IgD-negative memory B cell (primary cell): ENCODE data around the gene MET. TPM values are rescaled to one million over a fixed set of nuclear protein-coding genes. Genes with fewer than 3 reads are reported as not detected.

Source experiments
- H3K27ac Mint-ChIP-seq, 3 donors: one replicate each; pipeline ENCODE4 v1.8.0; 2020 to 2022; ENCODE audit warnings: mild to moderate bottlenecking in 3 of 3, mixed read lengths in 3 of 3, moderate library complexity in 1 of 3
- H3K27me3 Mint-ChIP-seq: one replicate; pipeline ENCODE4 v1.8.0; 2021; ENCODE audit warnings: mixed read lengths
- H3K36me3 Mint-ChIP-seq: one replicate; pipeline ENCODE4 v1.8.0; 2020; ENCODE audit warnings: mild to moderate bottlenecking, mixed read lengths
- H3K4me1 Mint-ChIP-seq, 3 donors: one replicate each; pipeline ENCODE4 v1.8.0; 2020 to 2022; ENCODE audit warnings: mixed read lengths in 3 of 3, mild to moderate bottlenecking in 1 of 3
- H3K4me3 Mint-ChIP-seq, 4 donors: one replicate each; pipeline ENCODE4 v1.8.0; 2020 to 2022; ENCODE audit warnings: mild to moderate bottlenecking in 4 of 4, mixed read lengths in 4 of 4, moderate library complexity in 3 of 4
- H3K9me3 Mint-ChIP-seq, 3 donors: one replicate each; pipeline ENCODE4 v1.8.0; 2020 to 2021; ENCODE audit warnings: mixed read lengths in 3 of 3, mild to moderate bottlenecking in 1 of 3
- polyA plus RNA-seq: library from polyadenylated mRNA; unstranded; fragments of 300-500 nt; fragmentation: Illumina TruSeq; gene quantifications from one replicate; pipeline ENCODE4 v1.2.3, GENCODE V29; 2021

The MET gene
- polyA plus RNA-seq, 1 donor from 2014 or later: not detected

DNA sequence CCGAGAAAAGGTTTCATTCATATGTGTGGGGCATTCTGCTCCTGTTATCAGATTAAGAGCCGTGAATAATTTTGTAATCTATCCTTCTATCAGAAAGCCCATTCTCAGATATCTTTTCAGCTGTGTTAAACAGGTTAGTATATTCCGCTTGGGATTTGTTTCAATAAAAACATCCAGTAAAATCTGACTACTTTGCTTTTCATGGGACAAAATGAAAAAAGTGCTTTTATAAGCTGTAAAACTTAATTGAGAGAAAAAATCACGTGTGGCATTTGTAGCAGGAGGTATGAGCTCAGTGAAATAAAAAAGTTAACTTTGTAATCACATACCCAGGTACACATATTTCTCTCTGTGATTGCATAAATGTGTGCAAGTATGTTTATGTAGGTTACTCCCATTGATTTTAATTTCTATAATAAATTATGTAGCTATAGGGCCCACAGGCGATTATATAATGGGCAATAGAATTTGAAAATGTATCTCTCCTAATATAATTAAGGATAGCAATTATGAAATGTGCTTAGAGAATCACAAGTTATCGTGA lies 3.9 kb downstream of the MET start:
- H3K36me3 Mint-ChIP-seq: no peaks in the 10 kb centered on the region
- H3K9me3 Mint-ChIP-seq: no peaks in the 10 kb centered on the region
- no peak overlapping the region for H3K27ac Mint-ChIP-seq
- peaks cover 43% of the 10 kb centered on the region for H3K27me3 Mint-ChIP-seq
- peaks cover 0 to 20% (median 2%) of the 10 kb centered on the region in 3 donors for H3K4me1 Mint-ChIP-seq
- H3K4me3 Mint-ChIP-seq: no peak overlapping the region

DNA sequence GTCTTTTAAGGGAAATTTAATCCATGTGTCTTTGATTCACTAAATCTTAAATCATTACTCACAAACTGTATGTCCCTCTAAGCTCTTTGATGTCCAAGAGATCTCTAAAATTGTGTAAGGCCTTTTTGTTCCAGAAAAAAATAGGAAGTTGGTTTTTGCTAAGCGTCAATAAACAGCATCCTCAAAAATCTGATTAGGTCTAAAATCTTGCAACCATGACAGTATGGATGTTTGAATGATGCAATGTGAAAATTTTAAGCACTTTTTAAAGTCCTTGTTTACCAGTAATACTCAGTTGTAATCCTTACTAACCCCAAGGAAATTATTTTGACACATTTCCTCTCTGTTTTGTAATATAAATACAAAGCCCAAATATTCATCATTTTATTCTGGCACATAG lies 6.8 kb downstream of the MET start:
- Mint-ChIP-seq H3K27me3 (peaks cover 38% of the 10 kb centered on the region), H3K36me3 (peaks cover 2% of the 10 kb centered on the region), H3K9me3 (no peaks in the 10 kb centered on the region), H3K4me1 (peaks cover 4 to 19% (median 5%) of the 10 kb centered on the region in 3 donors), H3K4me3 (no peak overlapping the region), H3K27ac (no peak overlapping the region)

DNA sequence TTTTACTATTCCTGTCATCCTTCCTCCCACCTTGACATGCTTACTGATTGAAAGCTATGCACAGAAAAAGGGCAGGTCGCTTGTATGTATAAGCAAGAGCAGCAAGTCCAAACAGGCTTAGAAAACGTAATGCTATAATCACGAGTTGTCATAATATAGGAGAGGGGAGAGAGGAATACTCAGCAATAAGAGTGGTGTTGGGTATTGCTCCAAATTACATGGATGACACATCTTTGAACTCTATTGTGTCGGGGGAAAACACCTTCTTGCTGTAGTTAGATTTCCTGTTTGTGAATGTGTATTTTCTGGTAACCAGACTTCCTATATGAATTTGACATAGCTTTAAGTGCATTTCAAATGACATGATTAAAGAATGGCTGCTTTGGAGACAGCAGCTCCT lies 7.5 kb downstream of the MET start:
- H3K27ac Mint-ChIP-seq: no peak overlapping the region
- H3K4me3 Mint-ChIP-seq: no peak overlapping the region
- no peaks in the 10 kb centered on the region for H3K9me3 Mint-ChIP-seq
- peaks cover 7 to 23% (median 7%) of the 10 kb centered on the region in 3 donors for H3K4me1 Mint-ChIP-seq
- peaks cover 2% of the 10 kb centered on the region for H3K36me3 Mint-ChIP-seq
- H3K27me3 Mint-ChIP-seq: peaks cover 44% of the 10 kb centered on the region

DNA sequence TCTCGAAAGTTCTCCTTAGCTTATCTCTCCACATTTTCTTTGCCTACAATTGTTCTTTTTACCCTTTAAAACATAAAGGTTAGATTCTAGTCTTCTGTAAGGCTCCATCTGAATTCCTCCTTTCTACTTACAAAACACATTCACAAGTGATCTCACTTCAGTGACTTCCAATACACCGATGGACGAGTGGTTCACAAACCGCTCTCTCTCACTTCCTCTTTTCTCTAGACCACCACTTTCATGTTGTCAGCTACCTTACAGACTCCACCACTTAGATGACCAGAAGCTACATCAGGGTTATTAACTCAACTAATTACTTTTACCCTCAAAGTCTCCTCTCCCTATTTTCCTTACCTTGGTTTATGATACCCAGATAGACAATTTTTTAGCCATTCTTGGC lies 11.8 kb downstream of the MET start:
- H3K4me3 Mint-ChIP-seq: peak overlapping the region in 2 of 4 donors; percentile 0 to 12
- H3K36me3 Mint-ChIP-seq: peaks cover 2% of the 10 kb centered on the region
- peak overlapping the region in 1 of 3 donors; percentile 5 for H3K27ac Mint-ChIP-seq
- no peaks in the 10 kb centered on the region for H3K9me3 Mint-ChIP-seq
- peaks cover 7 to 18% (median 7%) of the 10 kb centered on the region in 3 donors for H3K4me1 Mint-ChIP-seq
- H3K27me3 Mint-ChIP-seq: peaks cover 68% of the 10 kb centered on the region

DNA sequence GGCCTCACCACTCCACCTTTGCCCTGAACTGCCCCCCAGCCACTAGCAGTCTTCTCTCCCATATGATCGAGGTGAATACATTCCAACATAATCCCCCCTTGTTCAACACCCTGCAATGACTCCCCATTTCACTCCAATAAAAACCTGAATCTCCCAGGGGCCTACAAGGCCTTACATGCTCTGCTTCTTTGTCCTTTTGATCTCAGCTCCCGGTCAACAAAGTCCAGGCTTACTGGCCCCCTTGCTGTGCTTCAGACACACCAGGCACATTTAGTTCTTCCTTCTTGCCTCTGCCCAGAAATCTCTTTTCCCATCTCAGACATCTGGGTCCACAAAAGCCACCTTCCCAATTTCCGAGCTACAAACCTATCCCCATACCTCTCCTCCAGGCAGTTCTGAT lies 14.0 kb downstream of the MET start:
- Mint-ChIP-seq H3K36me3 (peaks cover 2% of the 10 kb centered on the region), H3K27ac (no peak overlapping the region), H3K4me1 (peaks cover 9 to 16% (median 11%) of the 10 kb centered on the region in 3 donors), H3K9me3 (no peaks in the 10 kb centered on the region), H3K4me3 (no peak overlapping the region), H3K27me3 (peaks cover 66% of the 10 kb centered on the region)

DNA sequence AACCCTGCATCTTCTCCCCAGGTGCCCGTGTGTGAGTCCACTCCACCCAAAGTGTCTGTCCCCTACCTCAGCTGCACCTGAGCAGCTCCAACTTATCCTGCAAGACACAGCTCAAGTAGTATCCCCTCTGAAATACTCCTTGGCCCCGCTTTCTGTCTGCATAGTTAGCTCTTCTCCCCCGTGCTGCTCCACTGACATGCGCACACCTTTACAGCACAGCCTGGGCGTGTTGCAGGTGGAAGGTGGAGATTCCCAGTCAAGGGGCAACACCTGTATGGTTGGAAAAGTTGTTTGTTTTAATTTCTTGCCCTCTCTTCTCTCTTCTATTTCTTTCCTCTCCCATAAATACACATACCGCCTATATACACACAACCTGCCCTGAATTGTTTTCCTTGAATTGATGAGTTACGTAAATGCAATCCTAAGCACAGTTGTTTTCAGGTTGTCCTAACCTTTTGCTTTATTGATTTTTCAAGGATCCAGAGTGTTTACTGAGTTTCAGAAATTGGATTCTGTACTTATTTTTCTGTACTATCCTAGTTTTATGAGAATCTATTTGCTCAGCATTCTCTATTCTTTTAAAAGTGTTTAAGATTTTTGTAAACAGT lies 14.9 kb downstream of the MET start:
- Mint-ChIP-seq H3K9me3 (no peaks in the 10 kb centered on the region), H3K27me3 (peaks cover 63% of the 10 kb centered on the region), H3K27ac (no peak overlapping the region), H3K4me3 (no peak overlapping the region), H3K36me3 (peaks cover 2% of the 10 kb centered on the region), H3K4me1 (peaks cover 9 to 18% (median 11%) of the 10 kb centered on the region in 3 donors)

DNA sequence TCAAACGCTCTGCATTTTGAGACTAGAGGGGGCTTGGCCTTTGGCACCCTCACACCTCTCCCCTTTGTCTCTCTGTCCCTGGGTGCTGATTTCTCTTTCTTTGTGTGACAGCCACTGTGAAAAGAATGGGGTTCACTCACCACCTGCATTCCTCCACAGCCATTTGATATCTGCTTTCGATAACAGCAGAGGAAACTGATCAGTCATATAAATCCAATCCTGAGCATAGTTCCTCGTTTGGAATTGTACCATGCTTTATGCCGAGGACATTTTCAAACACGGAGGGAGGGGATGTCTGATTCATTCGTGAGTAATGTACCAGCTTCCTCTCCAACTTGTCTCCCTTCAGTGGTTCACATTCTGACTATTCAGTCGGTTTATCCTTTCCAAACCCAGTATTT lies 15.8 kb downstream of the MET start:
- Mint-ChIP-seq H3K36me3 (peaks cover 2% of the 10 kb centered on the region), H3K27me3 (peaks cover 63% of the 10 kb centered on the region), H3K4me1 (peaks cover 11 to 22% (median 19%) of the 10 kb centered on the region in 3 donors), H3K27ac (no peak overlapping the region), H3K4me3 (no peak overlapping the region), H3K9me3 (no peaks in the 10 kb centered on the region)

DNA sequence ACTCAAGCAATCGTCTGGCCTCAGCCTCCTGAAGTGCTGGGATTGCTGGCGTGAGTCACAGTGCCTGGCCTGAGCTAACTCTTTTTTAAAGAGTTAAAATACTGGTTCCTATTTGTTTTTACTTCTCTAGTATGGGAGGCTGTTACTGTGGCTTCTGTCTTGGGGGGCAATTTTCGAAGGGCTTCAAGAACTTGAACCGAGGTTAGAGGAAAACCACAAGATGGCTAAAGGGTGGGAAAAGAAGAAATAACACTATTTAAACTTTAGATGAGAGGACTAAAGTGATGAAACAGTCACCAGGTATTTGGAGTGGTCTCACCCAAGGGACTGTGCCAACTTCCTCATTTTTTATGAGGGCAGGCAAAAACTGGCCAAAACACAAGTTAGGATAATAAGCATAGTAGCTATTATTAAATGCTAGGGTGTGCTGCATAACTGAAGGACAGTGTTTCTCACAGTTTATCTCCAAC lies 17.8 kb downstream of the MET start:
- Mint-ChIP-seq H3K27ac (no peak overlapping the region), H3K4me3 (peak overlapping the region in 1 of 4 donors; percentile 41), H3K4me1 (peaks cover 11 to 18% (median 16%) of the 10 kb centered on the region in 3 donors), H3K27me3 (peaks cover 52% of the 10 kb centered on the region), H3K36me3 (no peaks in the 10 kb centered on the region), H3K9me3 (no peaks in the 10 kb centered on the region)

DNA sequence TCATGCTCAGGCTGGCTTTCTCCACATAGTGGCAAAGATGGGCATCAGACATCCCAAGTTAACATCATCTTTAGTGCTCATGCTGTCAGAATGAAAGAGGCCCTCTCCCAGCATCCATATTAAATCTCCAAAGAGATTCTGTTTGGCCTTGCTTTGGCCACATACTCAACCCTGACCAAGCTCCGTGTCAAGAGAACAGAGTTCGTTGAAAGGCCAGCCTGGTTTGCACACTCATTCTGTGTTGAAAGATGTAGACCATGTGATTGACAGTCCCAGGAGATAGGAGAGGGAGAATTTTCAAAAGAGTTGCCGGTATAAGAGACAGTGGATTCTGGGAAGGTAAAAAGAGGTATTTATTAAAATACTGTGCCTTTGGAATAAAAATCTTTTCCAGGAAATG lies 19.7 kb downstream of the MET start:
- Mint-ChIP-seq H3K4me1 (peaks cover 11 to 18% (median 16%) of the 10 kb centered on the region in 3 donors), H3K9me3 (no peaks in the 10 kb centered on the region), H3K27me3 (peaks cover 44% of the 10 kb centered on the region), H3K27ac (no peak overlapping the region), H3K36me3 (no peaks in the 10 kb centered on the region), H3K4me3 (no peak overlapping the region)

DNA sequence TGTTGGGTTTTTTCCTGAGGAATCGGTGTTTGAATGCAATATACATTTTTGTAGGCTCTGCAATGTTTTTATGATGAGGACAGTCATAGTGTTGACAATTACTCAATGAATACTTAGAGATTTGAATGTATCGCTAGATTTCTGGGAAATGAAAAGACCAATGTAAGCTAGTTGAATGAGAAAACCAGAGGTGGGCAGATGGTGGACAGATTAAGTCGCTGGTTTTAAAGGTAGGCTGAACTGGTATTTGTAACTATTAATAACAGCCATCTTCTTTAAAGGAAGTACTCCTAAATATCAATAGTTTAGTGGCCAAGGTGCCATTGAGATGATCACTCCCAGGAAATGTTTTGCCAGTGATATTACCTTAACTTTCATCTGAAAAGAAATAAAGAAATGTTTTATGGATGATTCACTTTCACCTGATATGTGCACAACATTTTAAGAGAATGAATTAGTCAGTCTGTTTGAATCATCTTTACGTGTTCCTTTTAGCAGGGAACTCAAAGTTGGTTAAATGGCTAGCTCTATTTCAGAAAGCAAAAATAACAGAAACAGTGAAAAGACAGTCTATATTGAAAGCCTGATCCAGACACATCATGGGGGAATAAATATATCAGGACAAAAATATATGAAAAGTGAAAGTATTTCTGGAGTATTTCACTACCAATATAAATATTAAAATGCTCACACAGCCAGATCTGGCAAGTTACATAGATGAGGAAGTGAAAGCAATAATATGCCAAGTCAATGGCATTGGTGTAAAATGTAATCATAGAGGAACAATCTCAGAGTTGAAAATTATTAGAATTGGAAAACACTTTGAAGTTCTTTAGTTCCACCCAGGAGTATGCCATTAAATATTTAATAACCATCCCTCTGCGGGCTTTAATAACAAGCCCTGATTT lies 20.7 kb downstream of the MET start:
- peaks cover 47% of the 10 kb centered on the region for H3K27me3 Mint-ChIP-seq
- no peaks in the 10 kb centered on the region for H3K36me3 Mint-ChIP-seq
- H3K9me3 Mint-ChIP-seq: no peaks in the 10 kb centered on the region
- peaks cover 11 to 18% (median 16%) of the 10 kb centered on the region in 3 donors for H3K4me1 Mint-ChIP-seq
- no peak overlapping the region for H3K27ac Mint-ChIP-seq
- H3K4me3 Mint-ChIP-seq: peak overlapping the region in 3 of 4 donors; percentile 4 to 76 (median 11)

DNA sequence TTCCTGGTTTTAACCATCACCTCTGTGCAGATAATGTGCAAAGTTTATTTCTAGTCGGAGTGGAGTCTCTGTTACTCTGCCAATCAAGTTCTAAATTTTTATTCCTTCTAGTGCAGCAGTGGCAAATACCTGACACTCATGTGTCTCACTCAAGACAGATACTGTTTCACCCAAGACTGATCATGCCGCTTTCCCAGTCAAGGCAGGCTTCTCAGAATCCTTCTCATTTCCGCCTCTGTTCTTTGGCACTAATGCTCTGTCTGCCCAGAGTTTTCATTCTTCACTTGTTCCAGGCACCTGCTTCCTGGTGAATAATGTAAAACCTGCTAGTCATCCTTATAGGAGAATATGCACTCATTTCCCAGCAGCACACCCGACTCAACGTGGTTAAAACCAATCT lies 24.7 kb downstream of the MET start:
- no peaks in the 10 kb centered on the region for H3K9me3 Mint-ChIP-seq
- no peak overlapping the region for H3K27ac Mint-ChIP-seq
- H3K4me1 Mint-ChIP-seq: peaks cover 8 to 12% (median 11%) of the 10 kb centered on the region in 3 donors
- no peak overlapping the region for H3K4me3 Mint-ChIP-seq
- H3K36me3 Mint-ChIP-seq: no peaks in the 10 kb centered on the region
- peaks cover 45% of the 10 kb centered on the region for H3K27me3 Mint-ChIP-seq

DNA sequence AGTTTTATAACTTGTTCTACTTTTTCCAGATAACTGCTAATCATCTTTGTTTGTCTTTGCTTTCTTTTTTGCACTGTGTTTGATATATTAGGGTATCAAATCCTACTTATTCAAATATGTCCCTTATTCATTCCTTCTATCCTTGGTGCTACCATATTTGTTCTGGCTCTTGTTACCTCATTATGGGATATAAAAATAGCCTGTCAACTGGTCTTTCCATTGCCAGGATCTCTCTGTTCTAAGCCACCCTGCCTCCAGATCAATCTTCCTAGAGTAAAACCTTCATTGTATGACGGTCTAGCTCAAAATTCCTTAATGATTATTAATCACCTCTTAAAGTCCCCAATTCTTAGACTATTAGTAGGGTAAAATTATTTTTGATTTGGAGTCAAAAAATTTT lies 25.2 kb downstream of the MET start:
- Mint-ChIP-seq H3K4me1 (peaks cover 8 to 11% (median 11%) of the 10 kb centered on the region in 3 donors), H3K4me3 (no peak overlapping the region), H3K36me3 (no peaks in the 10 kb centered on the region), H3K9me3 (no peaks in the 10 kb centered on the region), H3K27me3 (peaks cover 45% of the 10 kb centered on the region), H3K27ac (no peak overlapping the region)

DNA sequence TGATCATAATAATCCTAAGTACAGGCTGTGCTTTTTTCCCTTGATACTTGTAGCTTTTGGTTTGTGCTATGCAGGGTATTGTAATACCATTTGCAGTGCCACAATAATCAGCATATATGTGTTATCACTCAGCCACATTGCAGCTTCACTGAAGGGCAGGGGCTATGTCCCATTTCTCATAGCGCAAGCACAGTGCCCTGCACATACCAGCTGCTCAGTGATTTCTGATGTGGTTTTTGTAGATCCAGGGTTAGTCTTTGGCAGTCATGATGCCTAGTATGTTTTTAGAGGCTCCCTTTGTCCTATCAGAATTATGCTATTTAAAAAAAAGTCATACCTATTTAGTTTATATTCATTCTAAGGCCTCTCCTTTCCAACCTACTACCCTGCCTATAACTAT lies 25.8 kb downstream of the MET start:
- Mint-ChIP-seq H3K4me1 (peaks cover 5 to 7% (median 6%) of the 10 kb centered on the region in 3 donors), H3K36me3 (no peaks in the 10 kb centered on the region), H3K27ac (no peak overlapping the region), H3K9me3 (no peaks in the 10 kb centered on the region), H3K27me3 (peaks cover 41% of the 10 kb centered on the region), H3K4me3 (no peak overlapping the region)

DNA sequence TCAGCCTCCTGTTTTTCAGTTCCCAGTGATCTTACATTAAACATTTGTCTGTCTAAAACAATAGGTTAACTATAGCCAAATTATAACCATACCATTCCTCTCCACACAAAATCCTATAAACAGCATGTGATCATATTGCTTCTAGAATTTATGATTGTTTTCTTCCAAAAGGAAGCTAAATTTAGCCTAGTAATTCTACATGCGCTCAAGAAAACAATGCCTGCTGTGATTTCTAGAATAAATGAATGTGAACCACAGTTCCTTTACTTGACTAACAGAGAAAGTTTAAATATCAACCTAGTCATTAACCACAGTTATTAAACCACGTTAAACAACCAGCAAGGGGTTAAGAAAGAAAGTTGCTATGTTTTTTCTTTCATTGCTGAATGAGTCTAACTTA lies 26.4 kb downstream of the MET start:
- H3K9me3 Mint-ChIP-seq: no peaks in the 10 kb centered on the region
- no peak overlapping the region for H3K27ac Mint-ChIP-seq
- H3K27me3 Mint-ChIP-seq: peaks cover 40% of the 10 kb centered on the region
- no peaks in the 10 kb centered on the region for H3K36me3 Mint-ChIP-seq
- peaks cover 0 to 2% (median 2%) of the 10 kb centered on the region in 3 donors for H3K4me1 Mint-ChIP-seq
- no peak overlapping the region for H3K4me3 Mint-ChIP-seq
